Measurements from ENCODE around the gene GNAQ.

GRCh38 chr9:77769246-77769645 lies 262.4 kb downstream of the GNAQ start:
- TF ChIP-seq CTCF (conservative IDR thresholded peaks at IDR 0.05 in 1 of 2, IDR thresholded peaks at IDR 0.05 in 1 of 2; ENCODE audit: low read depth in 1 of 2, low read length in 2 of 2) (no peak), EZH2 (IDR thresholded peaks at IDR 0.05; ENCODE audit: low read length, missing control alignments) (no peak)

All from fibroblast of lung (primary cell).